PFSK-1 (cell line): ENCODE results near the gene DGLUCY.

Experiments
- POLR2AphosphoS5 ChIP-seq: IDR thresholded peaks from 2 replicates; pipeline ENCODE4 v1.6.1; 2012; ENCODE audit warnings: low read depth, mild to moderate bottlenecking, control low read depth, low read length, moderate library complexity
- SIN3A ChIP-seq: IDR thresholded peaks from 2 replicates; pipeline ENCODE4 v1.6.1; 2012; ENCODE audit warnings: mild to moderate bottlenecking, low read length, moderate library complexity, borderline replicate concordance; ENCODE audit not compliant: insufficient read depth
- TAF1 ChIP-seq: IDR thresholded peaks from 2 replicates; pipeline ENCODE4 v1.6.1; 2012; ENCODE audit warnings: low read length, control low read depth, borderline replicate concordance; ENCODE audit not compliant: insufficient read depth

- TF ChIP-seq POLR2AphosphoS5 (no peak), TAF1 (no peak), SIN3A (no peak)
Observed at GRCh38 chr14:91112194-91112593, 1.7 kb upstream of the DGLUCY start.
